Measurements from ENCODE around the gene PNPLA1.

Gene PNPLA1

GRCh38 chr6:36301085-36301658, 31.3 kb downstream of the PNPLA1 start:
- H3K4me3 ChIP-seq (ENCODE audit: low read length): no peak overlapping the region
- TF ChIP-seq CTCF (IDR thresholded peaks at IDR 0.05; ENCODE audit: insufficient read depth, low read depth, low read length, missing control alignments): no peak
- no peak for DNase-seq (ENCODE audit: low read depth)

GRCh38 chr6:36301781-36302180, 31.9 kb downstream of the PNPLA1 start:
- no peak for TF ChIP-seq CTCF (IDR thresholded peaks at IDR 0.05; ENCODE audit: insufficient read depth, low read depth, low read length, missing control alignments)
- H3K4me3 ChIP-seq (ENCODE audit: low read length): no peak overlapping the region
- no peak for DNase-seq (ENCODE audit: low read depth)

- DNase-seq (ENCODE audit: low read depth): peak; percentile 93
- peak; percentile 95 for TF ChIP-seq CTCF (IDR thresholded peaks at IDR 0.05; ENCODE audit: insufficient read depth, low read depth, low read length, missing control alignments)
- no peak overlapping the region for H3K4me3 ChIP-seq (ENCODE audit: low read length)
Observed at GRCh38 chr6:36302227-36302976, 32.5 kb downstream of the PNPLA1 start.

- DNase-seq (ENCODE audit: low read depth): no peak
- TF ChIP-seq CTCF (IDR thresholded peaks at IDR 0.05; ENCODE audit: insufficient read depth, low read depth, low read length, missing control alignments): no peak
- H3K4me3 ChIP-seq (ENCODE audit: low read length): no peak overlapping the region
Observed at GRCh38 chr6:36305885-36306284, 36.0 kb downstream of the PNPLA1 start.

- H3K4me3 ChIP-seq (ENCODE audit: low read length): no peak overlapping the region
- TF ChIP-seq CTCF (IDR thresholded peaks at IDR 0.05; ENCODE audit: insufficient read depth, low read depth, low read length, missing control alignments): no peak
- no peak for DNase-seq (ENCODE audit: low read depth)
Observed at GRCh38 chr6:36306375-36306774, 36.5 kb downstream of the PNPLA1 start.

- no peak overlapping the region for H3K4me3 ChIP-seq (ENCODE audit: low read length)
- TF ChIP-seq CTCF (IDR thresholded peaks at IDR 0.05; ENCODE audit: insufficient read depth, low read depth, low read length, missing control alignments): no peak
- no peak for DNase-seq (ENCODE audit: low read depth)
Observed at GRCh38 chr6:36308514-36308913, 38.7 kb downstream of the PNPLA1 start.

- no peak for DNase-seq (ENCODE audit: low read depth)
- no peak overlapping the region for H3K4me3 ChIP-seq (ENCODE audit: low read length)
- no peak for TF ChIP-seq CTCF (IDR thresholded peaks at IDR 0.05; ENCODE audit: insufficient read depth, low read depth, low read length, missing control alignments)
Observed at GRCh38 chr6:36309203-36309602, 39.3 kb downstream of the PNPLA1 start.
